NOMO-1 treated with dmso at 0.1 percent for 144 hours (cell line): ENCODE data around the gene SLC35F6.
"Not testable (repeated sequence)": the region's sequence is repeated elsewhere in the genome, so short reads cannot be mapped to it uniquely, and the experiment has no call there.

Experiments
- DNase-seq: peaks from one replicate; lab custom pipeline; 2025; ENCODE audit not compliant: unreplicated experiment; lab: John Stamatoyannopoulos, UW

The SLC35F6 gene

DNA sequence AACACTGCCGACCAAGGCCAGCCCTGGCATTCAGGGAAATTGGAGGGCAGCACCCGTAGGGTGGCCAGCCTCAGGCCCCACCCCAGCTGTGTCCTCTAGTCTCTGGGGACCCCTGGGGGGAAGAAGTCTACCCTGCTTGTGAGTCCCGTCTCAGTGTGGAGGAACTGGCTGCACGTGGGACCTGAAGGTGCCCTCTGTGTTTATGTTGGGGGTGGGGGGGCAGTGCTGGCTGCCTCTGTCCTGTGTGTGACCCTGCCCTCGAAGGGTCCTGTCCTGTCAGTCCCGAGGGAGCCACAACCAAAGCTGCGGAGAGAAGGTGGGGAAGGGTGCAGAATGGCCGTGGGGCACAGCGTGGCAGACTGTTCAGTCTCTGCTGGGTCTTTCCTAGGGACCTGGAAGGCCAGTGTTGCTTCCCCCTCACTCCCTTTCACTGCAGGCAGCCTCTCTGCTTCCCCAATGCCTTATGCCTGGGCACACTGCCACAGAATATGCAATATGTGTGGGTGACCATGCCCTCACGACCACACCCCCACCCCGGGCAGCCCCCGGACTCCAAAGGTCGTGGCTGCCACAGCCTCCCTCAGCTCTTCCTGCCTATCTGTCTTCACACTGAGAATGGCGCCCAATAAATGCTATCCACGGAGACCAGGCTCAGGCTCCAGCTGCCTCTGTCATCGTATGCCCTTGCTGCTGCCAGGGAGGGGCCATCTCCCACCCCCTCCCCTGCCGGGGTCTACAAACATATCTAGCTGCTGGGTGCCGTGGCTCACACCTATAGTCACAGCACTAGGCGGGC, 33.3 kb upstream of the SLC35F6 start:
- DNase-seq: no peak

DNA sequence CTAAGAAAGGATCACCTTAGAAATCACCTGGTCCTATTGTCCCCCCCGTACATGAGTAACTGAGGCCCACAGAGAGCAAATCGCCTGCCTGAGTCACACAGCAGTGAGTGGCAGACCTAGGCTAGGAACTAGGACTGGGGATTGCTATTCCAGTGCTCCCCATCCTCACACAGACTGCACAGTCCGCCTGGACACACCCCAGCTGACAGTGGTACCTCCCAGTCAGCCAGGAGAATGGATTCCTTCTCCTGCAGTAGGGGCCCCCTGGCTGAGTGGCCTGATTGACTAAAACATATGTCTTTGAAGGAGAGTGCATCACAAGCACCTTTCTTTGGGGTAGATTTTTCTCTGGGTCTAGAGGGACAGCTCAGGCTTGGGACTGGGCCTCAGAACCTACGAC, 32.4 kb upstream of the SLC35F6 start:
- no peak for DNase-seq

DNA sequence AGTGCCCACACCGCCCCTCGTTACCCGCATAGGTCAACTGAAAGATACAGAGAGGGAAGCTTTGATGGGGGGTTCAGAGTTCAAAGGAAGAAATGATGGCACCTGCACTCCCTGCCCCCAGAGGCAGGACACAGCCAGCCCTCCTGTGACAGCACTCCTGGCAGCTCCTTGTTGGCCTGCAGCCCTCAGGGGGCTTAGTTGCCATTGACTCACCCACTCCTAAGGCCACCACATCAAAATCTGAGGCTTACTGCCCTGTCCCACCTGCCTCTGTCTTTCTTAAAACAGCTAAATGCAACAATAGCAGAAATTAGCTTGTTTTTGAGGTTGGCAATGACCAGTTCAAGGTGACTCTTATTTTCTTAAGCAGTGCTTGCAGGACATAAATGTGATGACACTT, 31.6 kb upstream of the SLC35F6 start:
- no peak for DNase-seq

DNA sequence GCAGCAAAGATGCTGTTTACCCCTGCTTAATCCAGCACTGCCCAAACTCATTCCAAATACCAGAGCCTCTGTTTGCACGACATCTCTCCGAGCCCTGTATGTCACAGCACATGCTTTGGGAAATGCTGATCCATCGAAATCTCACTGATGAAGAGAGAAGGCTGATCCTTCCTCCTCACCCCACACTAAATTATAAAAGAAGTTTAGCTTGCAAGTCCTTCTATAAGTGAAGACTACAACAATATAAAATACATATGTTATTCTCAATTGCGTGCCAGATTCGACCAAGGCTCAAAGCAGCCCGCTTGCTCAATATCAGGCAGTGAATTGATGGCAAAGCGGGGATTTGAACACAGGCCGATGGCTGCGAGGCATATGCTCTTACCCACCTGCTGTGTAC, 30.7 kb upstream of the SLC35F6 start:
- no peak for DNase-seq

DNA sequence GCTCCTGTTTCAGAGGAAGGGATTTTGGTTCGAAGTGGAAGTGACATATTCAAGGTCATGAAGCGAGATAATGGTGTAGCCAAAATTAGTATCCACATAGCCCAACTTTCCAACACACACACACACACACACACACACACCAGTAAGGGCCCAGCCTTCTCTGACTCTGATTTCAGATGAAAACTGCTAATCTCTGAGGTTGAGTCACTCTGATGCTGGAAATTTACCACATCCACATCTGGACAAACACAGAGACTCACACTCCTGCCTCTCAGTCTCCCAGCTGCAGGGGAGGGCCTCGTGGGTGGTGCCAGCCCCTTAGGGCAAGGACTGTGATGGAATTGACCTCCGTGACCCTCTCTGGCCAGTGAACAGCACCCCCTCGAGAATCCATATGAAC, 29.0 kb upstream of the SLC35F6 start:
- no peak for DNase-seq

DNA sequence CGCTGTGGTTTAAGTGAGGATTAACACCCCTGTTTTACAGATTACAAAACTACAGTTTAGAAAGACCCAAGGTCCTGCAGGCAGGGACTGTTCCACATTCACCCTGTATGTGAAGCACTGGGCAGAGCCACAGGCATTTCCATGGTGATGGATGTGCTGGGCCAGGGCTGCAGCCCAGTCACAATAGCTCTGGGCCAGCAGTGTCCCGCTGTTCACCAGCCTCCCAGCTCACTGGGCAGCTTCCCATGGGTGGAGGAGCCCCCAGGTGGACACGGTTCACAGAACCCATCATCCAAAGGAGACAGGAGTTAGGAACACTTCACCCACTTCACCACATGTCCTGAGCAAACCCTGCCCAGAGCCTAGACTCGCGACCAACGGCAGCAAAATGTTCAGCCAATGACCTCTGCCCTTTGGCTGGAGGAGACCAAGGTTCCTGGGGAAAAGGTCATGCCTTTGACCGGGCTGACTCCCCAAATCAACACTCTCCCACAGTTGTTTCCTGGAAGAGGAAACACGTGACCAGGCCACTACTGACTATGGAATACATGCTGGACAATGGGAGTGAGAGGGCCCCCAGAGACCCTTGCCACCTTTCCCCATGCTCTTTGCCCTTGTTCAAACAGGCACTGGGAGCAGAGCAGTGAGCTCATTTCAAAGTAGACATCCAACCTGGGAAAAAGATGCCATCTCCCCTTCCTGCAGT, 28.0 kb upstream of the SLC35F6 start:
- DNase-seq: no peak

DNA sequence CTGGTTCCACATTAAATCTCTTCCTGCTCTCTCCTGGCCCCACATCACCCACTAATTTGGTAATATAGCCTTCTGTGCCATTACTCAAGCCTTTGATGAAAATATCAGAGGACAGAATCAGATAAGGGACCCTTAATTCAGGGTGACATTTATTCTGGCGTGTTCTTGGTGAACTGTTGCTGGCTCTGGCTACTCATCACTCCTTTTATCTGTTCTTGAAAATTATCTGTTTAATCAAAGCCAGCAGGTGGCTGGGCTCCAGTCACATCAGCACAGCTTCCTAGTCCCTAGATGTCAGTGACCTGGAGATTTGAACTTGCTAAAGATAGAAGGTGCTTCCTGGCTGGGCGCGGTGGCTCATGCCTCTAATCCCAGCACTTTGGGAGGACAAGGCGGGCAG, 26.9 kb upstream of the SLC35F6 start:
- no peak for DNase-seq

DNA sequence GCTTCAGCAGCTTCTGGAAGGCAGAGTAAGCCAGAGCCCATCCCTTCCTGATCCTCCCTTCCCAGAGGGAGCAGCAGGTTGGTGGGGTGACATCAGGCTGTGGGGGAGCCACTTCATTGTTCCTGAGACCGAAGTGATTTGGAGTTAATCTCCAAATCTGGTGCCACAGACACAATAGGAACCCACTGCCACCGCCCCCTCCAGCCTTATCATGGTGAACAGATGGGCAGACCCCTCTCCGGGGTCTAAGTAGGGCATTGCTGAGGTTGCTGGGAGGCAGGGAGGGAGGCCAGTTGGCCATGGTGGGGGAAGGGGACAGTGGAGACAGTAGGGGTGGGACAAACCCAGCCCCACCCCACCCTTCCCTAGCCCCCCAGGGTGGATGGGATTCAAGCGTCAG, 25.6 kb upstream of the SLC35F6 start:
- DNase-seq: no peak

DNA sequence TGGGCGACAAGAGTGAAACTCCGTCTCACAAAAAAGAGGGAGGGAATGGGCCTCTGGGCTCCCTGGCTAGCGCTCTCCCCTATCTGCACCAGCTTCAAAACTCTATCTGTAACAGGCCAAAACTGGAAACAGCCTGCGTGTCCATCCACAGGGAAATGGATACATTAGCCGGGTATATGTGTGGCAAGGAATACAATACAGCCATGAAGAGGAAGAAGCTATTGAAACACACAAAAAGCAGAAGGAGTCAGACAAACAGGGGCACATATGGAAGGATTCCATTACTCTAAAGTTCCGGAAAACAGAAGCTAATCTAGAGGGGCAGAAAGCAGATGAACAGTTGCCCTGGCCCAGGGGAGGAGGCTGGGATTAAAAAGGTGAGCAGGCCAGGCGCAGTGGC, 24.6 kb upstream of the SLC35F6 start:
- no peak for DNase-seq

DNA sequence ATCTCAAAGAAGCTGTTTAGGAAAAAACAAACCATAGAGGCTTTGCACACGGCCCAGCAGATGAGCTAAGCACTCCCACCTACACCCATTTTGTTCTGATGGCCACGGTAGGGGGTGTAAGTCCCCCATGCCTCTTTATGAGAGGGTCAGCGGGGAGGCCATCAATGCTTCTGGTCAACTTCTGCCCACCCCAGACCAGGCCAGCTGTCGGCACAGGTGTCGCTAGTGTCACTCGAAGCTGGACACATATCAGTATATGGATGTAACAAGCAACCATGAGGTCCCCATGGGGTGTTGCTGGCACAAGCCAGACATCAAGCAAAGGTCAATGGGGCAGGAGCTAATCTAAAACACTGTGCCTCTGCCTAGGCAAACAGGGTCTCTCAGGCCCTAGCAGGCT, 23.7 kb upstream of the SLC35F6 start:
- no peak for DNase-seq

DNA sequence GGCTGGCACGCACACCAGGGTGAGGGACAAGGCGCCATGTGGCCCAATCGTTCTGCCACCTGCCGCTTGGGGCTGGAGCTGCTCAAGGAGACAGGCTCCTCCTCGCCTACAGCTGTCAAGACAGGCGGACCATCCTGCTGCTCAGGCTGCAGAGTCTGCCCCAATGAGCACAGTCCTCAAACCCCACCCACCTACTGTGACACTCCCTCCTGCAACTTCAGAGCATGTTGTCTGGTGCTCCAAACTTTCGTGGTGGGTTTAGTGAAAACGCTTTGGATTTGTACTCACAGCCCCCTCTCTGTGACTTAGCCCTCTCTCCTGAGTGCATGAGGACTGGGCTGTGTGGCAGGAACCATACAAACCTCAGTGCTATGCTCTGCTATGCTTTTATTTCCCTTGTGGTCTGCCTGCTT, 23.2 kb upstream of the SLC35F6 start:
- DNase-seq: no peak

DNA sequence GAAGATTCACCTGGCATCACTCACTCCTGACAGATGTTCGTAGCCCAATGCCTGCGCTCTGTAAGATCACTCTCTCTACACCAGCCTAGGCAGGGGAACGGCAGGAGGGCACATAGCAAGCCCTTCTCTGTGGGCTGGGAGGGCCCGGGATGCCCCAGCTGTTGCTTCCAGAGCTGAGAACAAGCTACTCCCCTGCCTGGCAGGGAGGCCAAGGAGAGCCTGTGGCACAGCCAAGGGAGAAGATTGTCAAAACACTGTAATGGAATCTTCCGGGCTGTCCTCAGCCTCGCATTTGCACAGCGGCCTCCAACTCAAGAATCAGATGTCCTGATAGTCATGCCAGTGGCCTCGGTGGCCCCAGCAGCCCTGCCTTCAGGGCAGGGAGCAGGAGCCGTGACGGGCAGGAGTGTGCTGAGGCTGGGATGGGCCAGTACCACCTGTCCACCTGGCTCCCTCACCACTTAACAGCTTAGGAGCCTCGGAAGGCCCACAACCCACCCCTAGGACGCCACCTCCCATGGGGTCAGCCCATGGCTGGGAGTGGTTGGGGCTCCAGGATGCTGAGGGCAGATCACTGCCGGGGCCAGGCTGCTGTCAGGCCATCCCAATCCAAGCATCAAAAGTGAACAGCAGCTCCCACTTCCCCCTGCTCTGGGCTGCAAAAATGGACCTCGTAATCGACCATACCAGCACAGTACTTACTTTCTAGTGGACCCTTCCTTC, 21.9 kb upstream of the SLC35F6 start:
- no peak for DNase-seq

DNA sequence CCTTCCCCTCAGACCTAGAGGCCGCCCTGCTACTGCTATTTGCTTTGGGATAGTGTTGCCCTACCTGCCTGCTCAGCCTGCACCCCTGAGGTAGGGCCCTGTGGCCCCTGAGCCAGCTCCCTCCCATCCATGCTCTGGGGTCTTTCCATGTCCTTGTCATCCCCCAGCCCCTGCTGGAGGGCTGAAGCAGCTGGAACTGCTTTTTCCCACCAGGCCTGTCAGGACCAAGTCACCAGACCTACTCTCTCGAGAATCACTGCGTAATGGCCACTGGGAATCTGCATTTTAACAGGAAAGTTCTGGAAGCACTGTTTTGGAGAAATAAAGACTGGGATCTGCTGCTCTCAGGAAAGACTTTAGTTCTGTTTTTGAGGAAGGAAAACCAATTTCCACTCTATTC, 20.2 kb upstream of the SLC35F6 start:
- DNase-seq: no peak

DNA sequence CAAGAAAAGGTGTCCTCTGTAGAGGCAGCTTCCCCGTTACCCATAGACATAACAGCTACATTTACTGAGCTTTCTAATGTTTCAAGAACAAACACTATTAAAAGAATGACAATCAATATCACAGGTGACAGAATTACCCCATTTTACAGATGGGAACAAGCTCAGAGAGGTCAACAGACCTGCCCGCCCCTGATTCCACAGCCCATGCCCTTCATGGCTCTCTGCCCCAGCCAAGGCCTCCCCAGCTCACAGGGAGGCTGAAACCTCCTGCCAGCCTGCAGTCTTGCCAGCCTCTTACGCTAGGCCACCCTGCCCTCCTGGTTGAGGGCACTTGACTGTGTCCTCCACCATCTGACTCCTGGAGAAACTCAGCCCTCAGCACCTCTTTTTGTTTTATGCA, 19.1 kb upstream of the SLC35F6 start:
- no peak for DNase-seq

DNA sequence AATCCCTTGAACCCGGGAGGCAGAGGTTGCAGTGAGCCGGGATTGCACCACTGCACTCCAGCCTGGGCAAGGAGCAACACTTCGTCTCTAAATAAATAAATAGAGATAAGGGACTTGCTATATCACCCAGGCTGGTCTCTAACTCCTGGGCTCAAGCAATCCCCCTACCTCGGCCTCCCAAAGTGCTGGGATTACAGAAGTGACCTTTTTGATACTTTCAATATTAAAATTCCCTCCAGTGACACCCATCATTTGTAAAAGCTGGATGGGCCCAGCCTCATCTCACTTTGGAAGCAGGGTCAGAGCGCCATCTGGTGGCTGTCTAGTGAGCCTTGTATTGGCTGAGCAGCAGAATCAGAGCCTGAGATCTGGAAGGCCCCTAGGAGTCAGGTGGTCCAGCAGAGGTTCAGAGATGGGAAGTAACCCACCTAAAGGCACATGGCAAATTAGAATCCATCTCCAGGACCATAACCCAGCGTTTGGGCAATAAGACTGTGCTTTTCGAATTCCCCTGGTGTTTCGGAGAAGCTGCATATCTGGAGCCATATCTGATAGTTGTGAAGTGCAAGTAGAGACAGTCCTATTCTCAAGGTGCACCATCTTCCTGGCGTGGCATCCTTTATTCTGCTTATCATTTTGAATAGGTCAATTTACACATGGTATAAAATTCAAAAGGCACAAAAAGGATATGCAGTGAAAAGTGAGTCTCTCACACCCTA, 18.3 kb upstream of the SLC35F6 start:
- no peak for DNase-seq

DNA sequence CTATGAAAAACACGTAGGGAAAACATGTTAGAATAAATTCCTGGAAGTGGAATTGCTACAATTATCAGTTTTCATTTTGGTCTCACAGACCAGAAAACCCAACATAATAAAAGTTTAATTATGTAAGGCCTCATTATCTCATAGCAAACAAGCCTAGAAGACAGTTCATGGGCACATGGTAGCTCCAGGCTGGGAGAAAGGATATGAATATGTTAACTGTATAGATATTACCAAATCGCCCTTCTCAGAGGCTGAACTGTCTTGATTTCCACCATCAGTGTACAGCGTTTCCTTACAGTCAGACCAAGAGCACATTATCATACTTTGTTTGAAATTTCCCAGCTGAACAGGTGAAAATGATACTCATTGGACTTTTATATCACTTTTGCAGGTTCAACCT, 17.1 kb upstream of the SLC35F6 start:
- no peak for DNase-seq

DNA sequence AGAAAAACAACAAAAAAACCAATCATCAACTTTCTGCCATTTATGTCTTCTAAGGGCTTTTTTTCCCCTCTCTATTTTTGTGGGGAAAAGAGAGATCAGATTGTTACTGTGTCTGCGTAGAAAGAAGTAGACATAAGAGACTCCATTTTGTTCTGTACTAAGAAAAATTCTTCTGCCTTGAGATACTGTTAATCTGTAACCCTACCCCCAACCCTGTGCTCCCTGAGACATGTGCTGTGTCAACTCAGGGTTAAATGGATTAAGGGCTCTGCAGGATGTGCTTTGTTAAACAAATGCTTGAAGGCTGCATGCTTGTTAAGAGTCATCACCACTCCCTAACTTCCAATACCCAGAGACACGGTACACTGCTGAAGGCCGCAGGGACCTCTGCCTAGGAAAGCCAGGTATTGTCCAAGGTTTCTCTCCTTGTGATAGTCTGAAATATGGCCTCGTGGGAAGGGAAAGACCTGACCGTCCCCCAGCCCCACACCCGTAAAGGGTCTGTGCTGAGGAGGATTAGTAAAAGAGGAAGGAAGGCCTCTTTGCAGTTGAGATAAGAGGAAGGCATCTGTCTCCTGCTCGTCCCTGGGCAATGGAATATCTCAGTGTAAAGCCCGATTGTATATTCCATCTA, 14.2 kb upstream of the SLC35F6 start:
- not testable (repeated sequence) for DNase-seq

DNA sequence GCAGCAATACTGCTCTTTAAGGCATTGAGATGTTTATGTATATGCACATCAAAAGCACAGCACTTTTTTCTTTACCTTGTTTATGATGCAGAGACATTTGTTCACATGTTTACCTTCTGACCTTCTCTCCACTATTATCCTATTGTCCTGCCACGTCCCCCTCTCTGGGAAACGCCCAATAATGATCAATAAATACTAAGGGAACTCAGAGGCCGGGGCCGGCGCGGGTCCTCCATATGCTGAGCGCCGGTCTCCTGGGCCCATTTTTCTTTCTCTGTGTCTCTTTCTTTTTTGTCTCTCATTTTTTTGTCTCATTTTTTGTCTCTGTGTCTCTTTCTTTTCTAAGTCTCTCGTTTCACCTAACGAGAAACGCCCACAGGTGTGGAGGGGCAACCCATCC, 13.6 kb upstream of the SLC35F6 start:
- DNase-seq: not testable (repeated sequence)

DNA sequence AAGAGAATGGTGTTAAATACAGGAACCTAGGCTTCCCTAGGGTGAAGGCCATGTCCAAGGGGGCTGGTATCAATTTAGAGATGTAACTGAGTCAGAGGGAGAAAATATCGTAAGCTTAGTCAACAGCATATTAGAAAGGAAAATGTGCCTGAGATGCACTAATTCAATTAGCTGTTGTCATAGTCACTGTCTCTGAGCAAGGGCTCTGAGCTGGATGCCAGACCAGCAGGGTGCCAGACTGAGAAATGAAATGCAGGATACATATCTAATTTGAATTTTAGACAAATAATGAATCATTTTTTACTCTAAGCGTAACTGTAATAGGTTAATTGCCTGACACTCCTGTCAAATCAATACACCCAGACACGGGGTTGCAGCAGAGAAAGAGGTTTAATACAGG, 11.4 kb upstream of the SLC35F6 start:
- DNase-seq: no peak

DNA sequence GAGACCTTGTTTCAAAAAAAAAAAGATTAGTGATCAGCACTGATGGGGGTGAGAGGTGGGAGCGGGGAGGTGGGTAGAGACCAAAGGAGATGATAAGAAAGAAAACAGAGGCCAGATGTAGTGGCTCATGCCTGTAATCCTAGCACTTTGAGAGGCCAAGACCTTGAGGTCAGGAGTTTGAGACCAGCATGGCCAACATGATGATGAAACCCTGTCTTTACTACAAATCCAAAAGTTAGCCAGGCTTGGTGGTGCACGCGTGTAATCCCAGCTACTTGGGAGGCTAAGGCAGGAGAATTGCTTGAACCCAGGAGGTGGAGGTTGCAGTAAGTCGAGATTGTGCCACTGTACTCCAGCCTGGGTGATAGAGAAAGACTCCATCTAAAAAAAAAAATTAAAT, 9.5 kb upstream of the SLC35F6 start:
- DNase-seq: no peak
